ENCODE results near the gene MFAP3. TPM values are rescaled to one million over a fixed set of nuclear protein-coding genes. Genes with fewer than 3 reads are reported as not detected.

MFAP3 gene
- total and polyA plus RNA-seq, 10 of the 15 experiments (the other 5 are each of a cell fraction or from before 2014, with no cell fraction given): 2.5 to 22.9 (median 13.4) TPM

GRCh38 chr5:154072414-154073171 lies 33.8 kb downstream of the MFAP3 start:
- Histone ChIP-seq H3K9me3 (replicated peaks; ENCODE audit: control insufficient read depth, insufficient read depth, low read length) (no peaks in the 10 kb centered on the region), H3K27me3 (replicated peaks in 1 of 2; ENCODE audit: control insufficient read depth in 2 of 2, insufficient read depth in 2 of 2, low read length in 1 of 2) (no peaks in the 10 kb centered on the region), H3K27ac (ENCODE audit: control insufficient read depth, insufficient read depth) (no peak overlapping the region), H3K9ac (ENCODE audit: control insufficient read depth, insufficient read depth, low read length) (no peak overlapping the region), H3K4me2 (ENCODE audit: control insufficient read depth, insufficient read depth) (peak overlapping the region; percentile 30; the same call in 1 of the 2 replicates), H4K20me1 (ENCODE audit: control insufficient read depth, insufficient read depth) (no peaks in the 10 kb centered on the region), H3K4me1 (ENCODE audit: control insufficient read depth, insufficient read depth, low read length) (no peaks in the 10 kb centered on the region), H3K36me3 (ENCODE audit: control insufficient read depth in 2 of 2, insufficient read depth in 2 of 2, low read length in 1 of 2) (no peaks in the 10 kb centered on the region), H3K79me2 (ENCODE audit: control insufficient read depth, insufficient read depth, low read length) (no peaks in the 10 kb centered on the region), H3K4me3 (no peak overlapping the region), H2AFZ (ENCODE audit: control insufficient read depth, low read depth, low read length) (peak overlapping the region; percentile 61)
- no TSS peak for BruUV-seq (replicated peaks)
- 40% methylated on average over 18 of the region's 18 CpGs for WGBS (ENCODE audit: insufficient coverage, insufficient replicate concordance, low lambda C conversion rate, missing lambda C conversion rate)
- ATAC-seq (peak; percentile 99), FAIRE-seq (peak; percentile 88), DNase-seq (ENCODE audit: low read depth, low spot score) (peak; percentile 43)
- ChIA-PET POLR2A (interaction anchor here (0.9 kb wide), 2 partner anchors 108 to 164 kb away, joined by 3 to 5 read pairs; no protein-coding TSS in a partner anchor), CTCF (interaction anchor here (0.7 to 3.8 kb wide), 81 partner anchors 9 to 568 kb away, joined by 3 to 106 read pairs (median 5); partner anchors contain the start of genes FAM114A2, GALNT10 and MFAP3), SMC1A (ENCODE audit: uncharacterized antibody, unreplicated experiment) (interaction anchor here (0.6 to 7.1 kb wide), 40 partner anchors 10 to 681 kb away, joined by 3 to 129 read pairs (median 4); partner anchors contain the start of genes FAM114A2 and MFAP3), RAD21 (ENCODE audit: unreplicated experiment) (interaction anchor here (0.6 to 2.7 kb wide), 48 partner anchors 9 to 956 kb away, joined by 3 to 106 read pairs (median 4); partner anchors contain the start of genes FAM114A2, GALNT10 and MFAP3)
- no peak for TF ChIP-seq WRNIP1 (IDR thresholded peaks at IDR 0.05; ENCODE audit: borderline replicate concordance, low read depth, low read length)
- TF ChIP-seq SMC3 (IDR thresholded peaks at IDR 0.05; ENCODE audit: borderline replicate concordance, low read length): peak; percentile 96
- TF ChIP-seq BHLHE40 (IDR thresholded peaks at IDR 0.05; ENCODE audit: borderline replicate concordance in 1 of 2, low read depth in 2 of 2, low read length in 1 of 2): 0 out of 4 replicates have a peak, but pooled peaks of 1 of the 2 experiments have one; percentile 10
- no peak for TF ChIP-seq EED (IDR thresholded peaks at IDR 0.05; ENCODE audit: low read depth)
- TF ChIP-seq LARP7 (IDR thresholded peaks at IDR 0.05): peak; percentile 30; the same call in 1 of the 2 replicates
- TF ChIP-seq TAF1 (IDR thresholded peaks at IDR 0.05; ENCODE audit: borderline replicate concordance, low read depth, low read length): no peak
- TF ChIP-seq USF1 (IDR thresholded peaks at IDR 0.05; ENCODE audit: borderline replicate concordance, extremely low read length, insufficient read depth, low read depth, low read length): no peak
- TF ChIP-seq TCF3 (IDR thresholded peaks at IDR 0.05; ENCODE audit: borderline replicate concordance, insufficient read depth, low read depth, low read length): 0 out of 2 replicates have a peak, but pooled peaks have one; percentile 41
- TF ChIP-seq RAD21 (IDR thresholded peaks at IDR 0.05; ENCODE audit: insufficient read depth, low read depth, low read length): peak; percentile 96
- peak; percentile 85 to 98 (median 93) for TF ChIP-seq CTCF (IDR thresholded peaks at IDR 0.05 in 2 of 3, conservative IDR thresholded peaks at IDR 0.05 in 1 of 3; ENCODE audit: control insufficient read depth in 2 of 3, extremely low read depth in 1 of 3, insufficient read depth in 1 of 3, low read depth in 3 of 3, low read length in 3 of 3)
- TF ChIP-seq RB1 (IDR thresholded peaks at IDR 0.05; ENCODE audit: borderline replicate concordance): peak; percentile 48; the same call in 1 of the 2 replicates
- peak; percentile 63; the same call in 1 of the 2 replicates for TF ChIP-seq YY1 (IDR thresholded peaks at IDR 0.05; ENCODE audit: low read depth, low read length)
- no peak for TF ChIP-seq IKZF1 (conservative IDR thresholded peaks at IDR 0.05)
- TF ChIP-seq TCF12 (IDR thresholded peaks at IDR 0.05; ENCODE audit: low read depth, low read length): peak; percentile 67; the same call in 1 of the 2 replicates
- in situ Hi-C loops (cut with MboI): loop anchor here (5.0 to 10.0 kb wide), 2 partner anchors 330 to 532 kb away; no protein-coding TSS in a partner anchor
- intact Hi-C loops (cut with micrococcal nuclease; ENCODE audit: unreplicated experiment): loop anchor here (1.0 to 2.0 kb wide), 6 partner anchors 98 to 538 kb away; no protein-coding TSS in a partner anchor

Measured in GM12878 (cell line).